Measurements from ENCODE around the gene LENG9.
A peak's percentile ranks its signal among the peaks of the same experiment; 100 is the strongest.

GRCh38 chr19:54448774-54449700, 14.5 kb downstream of the LENG9 start, which contains the start of gene LENG8:
- TF ChIP-seq POLR2A (IDR thresholded peaks at IDR 0.05; ENCODE audit: low read depth) (peak; percentile 96), POLR2AphosphoS5 (IDR thresholded peaks at IDR 0.05) (peak; percentile 99 to 100)
- TF ChIP-seq, protein P1, sequence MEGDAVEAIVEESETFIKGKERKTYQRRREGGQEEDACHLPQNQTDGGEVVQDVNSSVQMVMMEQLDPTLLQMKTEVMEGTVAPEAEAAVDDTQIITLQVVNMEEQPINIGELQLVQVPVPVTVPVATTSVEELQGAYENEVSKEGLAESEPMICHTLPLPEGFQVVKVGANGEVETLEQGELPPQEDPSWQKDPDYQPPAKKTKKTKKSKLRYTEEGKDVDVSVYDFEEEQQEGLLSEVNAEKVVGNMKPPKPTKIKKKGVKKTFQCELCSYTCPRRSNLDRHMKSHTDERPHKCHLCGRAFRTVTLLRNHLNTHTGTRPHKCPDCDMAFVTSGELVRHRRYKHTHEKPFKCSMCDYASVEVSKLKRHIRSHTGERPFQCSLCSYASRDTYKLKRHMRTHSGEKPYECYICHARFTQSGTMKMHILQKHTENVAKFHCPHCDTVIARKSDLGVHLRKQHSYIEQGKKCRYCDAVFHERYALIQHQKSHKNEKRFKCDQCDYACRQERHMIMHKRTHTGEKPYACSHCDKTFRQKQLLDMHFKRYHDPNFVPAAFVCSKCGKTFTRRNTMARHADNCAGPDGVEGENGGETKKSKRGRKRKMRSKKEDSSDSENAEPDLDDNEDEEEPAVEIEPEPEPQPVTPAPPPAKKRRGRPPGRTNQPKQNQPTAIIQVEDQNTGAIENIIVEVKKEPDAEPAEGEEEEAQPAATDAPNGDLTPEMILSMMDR (IDR thresholded peaks at IDR 0.05): no peak

Measured in esophagus muscularis mucosa (tissue), 3 donors.